BLaER1 treated with 17β-estradiol and CSF1 and Interleukin-3, amounts not matched to agents 10 nM and 100 nM (cell line): ENCODE results near the gene GFRA1.
"Not testable (repeated sequence)": the region's sequence is repeated elsewhere in the genome, so short reads cannot be mapped to it uniquely, and the experiment has no call there.

Source experiments
- H3K27ac ChIP-seq, 11 experiments: shearing (Covaris generic); formaldehyde crosslinking; 2 replicates each; pipeline ENCODE4 v1.8.1; 2022
- H3K27me3 ChIP-seq, 11 experiments: shearing (Covaris generic); formaldehyde crosslinking; 2 replicates each; pipeline ENCODE4 v1.8.1; 2022
- H3K36me3 ChIP-seq, 11 experiments: shearing (Covaris generic); formaldehyde crosslinking; 2 replicates each; pipeline ENCODE4 v1.8.1; 2022
- H3K4me1 ChIP-seq, 10 experiments: shearing (Covaris generic); formaldehyde crosslinking; 2 replicates each; pipeline ENCODE4 v1.8.1; 2022
- H3K4me2 ChIP-seq, 11 experiments: shearing (Covaris generic); formaldehyde crosslinking; 2 replicates each; pipeline ENCODE4 v1.8.1; 2022
- H3K4me3 ChIP-seq, 10 experiments: shearing (Covaris generic); formaldehyde crosslinking; 2 replicates each; pipeline ENCODE4 v1.8.1; 2022
- H3K9ac ChIP-seq, 11 experiments: shearing (Covaris generic); formaldehyde crosslinking; 2 replicates each; pipeline ENCODE4 v1.8.1; 2022
- H3K9me3 ChIP-seq, 11 experiments: shearing (Covaris generic); formaldehyde crosslinking; replicated peaks in 1 of 11; 2 replicates each; pipeline ENCODE4 v1.8.1; 2022
- H4K20me1 ChIP-seq, 11 experiments: shearing (Covaris generic); formaldehyde crosslinking; 2 replicates each; pipeline ENCODE4 v1.8.1; 2022
- Cebpa-rat ChIP-seq, 11 experiments: shearing (Covaris generic); IDR thresholded peaks; 2 replicates each; pipeline ENCODE4 v1.8.1; 2022

GFRA1 gene

GRCh38 chr10:116183733-116184511 is 89.1 kb downstream of the GFRA1 start:
- H3K4me1 ChIP-seq, result peaks cover 8 to 50% (median 38%) of the 10 kb centered on the region in 10 experiments
- H3K9me3 ChIP-seq, result no peaks in the 10 kb centered on the region
- H3K36me3 ChIP-seq, result no peaks in the 10 kb centered on the region
- TF ChIP-seq Cebpa-rat (IDR thresholded peaks at IDR 0.05), result no peak
- H4K20me1 ChIP-seq, result no peaks in the 10 kb centered on the region
- no peak overlapping the region for H3K9ac ChIP-seq
- H3K27ac ChIP-seq, result no peak overlapping the region
- H3K4me3 ChIP-seq, result no peak overlapping the region
- no peaks in the 10 kb centered on the region for H3K27me3 ChIP-seq
- peak overlapping the region in 5 of 11 experiments; percentile 7 to 29 (median 10); a peak in 6 of 22 replicates for H3K4me2 ChIP-seq

- Histone ChIP-seq H3K36me3 (no peaks in the 10 kb centered on the region), H4K20me1 (no peaks in the 10 kb centered on the region), H3K27me3 (no peaks in the 10 kb centered on the region), H3K9ac (no peak overlapping the region), H3K9me3 (no peaks in the 10 kb centered on the region), H3K27ac (no peak overlapping the region), H3K4me3 (no peak overlapping the region), H3K4me2 (no peak overlapping the region), H3K4me1 (peaks cover 1 to 36% (median 26%) of the 10 kb centered on the region in 10 experiments)
- no peak for TF ChIP-seq Cebpa-rat (IDR thresholded peaks at IDR 0.05)
These were observed 90.6 kb downstream of the GFRA1 start for GRCh38 chr10:116182426-116182825.

GRCh38 chr10:116178086-116178605 is 94.9 kb downstream of the GFRA1 start:
- no peak for TF ChIP-seq Cebpa-rat (IDR thresholded peaks at IDR 0.05)
- H3K9me3 ChIP-seq, result no peaks in the 10 kb centered on the region; a peak in 1 of 22 replicates
- no peak overlapping the region for H3K4me2 ChIP-seq
- H4K20me1 ChIP-seq, result no peaks in the 10 kb centered on the region
- peaks cover 0 to 4% (median 0%) of the 10 kb centered on the region in 10 experiments; a peak in 2 of 20 replicates for H3K4me1 ChIP-seq
- H3K4me3 ChIP-seq, result no peak overlapping the region
- H3K27ac ChIP-seq, result no peak overlapping the region
- no peaks in the 10 kb centered on the region for H3K36me3 ChIP-seq
- H3K9ac ChIP-seq, result no peak overlapping the region
- no peaks in the 10 kb centered on the region for H3K27me3 ChIP-seq

- H3K4me2 ChIP-seq, result no peak overlapping the region
- no peaks in the 10 kb centered on the region for H3K36me3 ChIP-seq
- H3K27ac ChIP-seq, result no peak overlapping the region
- H3K27me3 ChIP-seq, result no peaks in the 10 kb centered on the region
- H3K4me3 ChIP-seq, result no peak overlapping the region
- TF ChIP-seq Cebpa-rat (IDR thresholded peaks at IDR 0.05), result no peak
- peaks cover 0 to 5% (median 0%) of the 10 kb centered on the region in 10 experiments; a peak in 4 of 20 replicates for H3K4me1 ChIP-seq
- H3K9ac ChIP-seq, result no peak overlapping the region
- H3K9me3 ChIP-seq, result no peaks in the 10 kb centered on the region; a peak in 1 of 22 replicates
- no peaks in the 10 kb centered on the region for H4K20me1 ChIP-seq
These were observed 97.8 kb downstream of the GFRA1 start for GRCh38 chr10:116175231-116175630.

- no peak overlapping the region for H3K27ac ChIP-seq
These were observed 101.5 kb downstream of the GFRA1 start for GRCh38 chr10:116171505-116171904.

GRCh38 chr10:116170815-116171250 is 102.2 kb downstream of the GFRA1 start:
- no peak for TF ChIP-seq Cebpa-rat (IDR thresholded peaks at IDR 0.05)
- no peak overlapping the region for H3K4me2 ChIP-seq
- H3K4me3 ChIP-seq, result no peak overlapping the region
- no peaks in the 10 kb centered on the region for H3K36me3 ChIP-seq
- peaks cover 0 to 5% (median 0%) of the 10 kb centered on the region in 10 experiments; a peak in 2 of 20 replicates for H3K4me1 ChIP-seq
- H4K20me1 ChIP-seq, result no peaks in the 10 kb centered on the region
- no peak overlapping the region for H3K27ac ChIP-seq
- H3K9me3 ChIP-seq, result peaks cover 0 to 17% (median 8%) of the 10 kb centered on the region in 11 experiments; a peak in 8 of 22 replicates
- H3K27me3 ChIP-seq, result no peaks in the 10 kb centered on the region
- H3K9ac ChIP-seq, result no peak overlapping the region

More at GRCh38 chr10:116171505-116171904, 101.5 kb downstream of the GFRA1 start:
- Histone ChIP-seq H3K4me3 (no peak overlapping the region), H3K4me1 (peaks cover 0 to 5% (median 0%) of the 10 kb centered on the region in 10 experiments; a peak in 4 of 20 replicates), H3K27me3 (no peaks in the 10 kb centered on the region), H3K36me3 (no peaks in the 10 kb centered on the region), H3K4me2 (no peak overlapping the region), H3K9me3 (peaks cover 0 to 17% (median 8%) of the 10 kb centered on the region in 11 experiments; a peak in 8 of 22 replicates), H4K20me1 (no peaks in the 10 kb centered on the region), H3K9ac (no peak overlapping the region)
- TF ChIP-seq Cebpa-rat (IDR thresholded peaks at IDR 0.05), result no peak

GRCh38 chr10:116169782-116170445 is 103.1 kb downstream of the GFRA1 start:
- Histone ChIP-seq H3K36me3 (no peaks in the 10 kb centered on the region), H3K9me3 (peaks cover 0 to 17% (median 8%) of the 10 kb centered on the region in 11 experiments; a peak in 8 of 22 replicates), H4K20me1 (no peaks in the 10 kb centered on the region), H3K27ac (no peak overlapping the region), H3K9ac (no peak overlapping the region), H3K4me2 (no peak overlapping the region), H3K4me3 (no peak overlapping the region), H3K27me3 (no peaks in the 10 kb centered on the region), H3K4me1 (peaks cover 0 to 5% (median 0%) of the 10 kb centered on the region in 10 experiments; a peak in 2 of 20 replicates)
- TF ChIP-seq Cebpa-rat (IDR thresholded peaks at IDR 0.05), result no peak

- Histone ChIP-seq H3K9me3 (peaks cover 0 to 17% (median 8%) of the 10 kb centered on the region in 11 experiments; a peak in 8 of 22 replicates), H3K27me3 (no peaks in the 10 kb centered on the region), H4K20me1 (no peaks in the 10 kb centered on the region), H3K4me3 (no peak overlapping the region), H3K4me1 (peaks cover 0 to 5% (median 0%) of the 10 kb centered on the region in 10 experiments; a peak in 2 of 20 replicates), H3K4me2 (no peak overlapping the region), H3K9ac (no peak overlapping the region), H3K27ac (no peak overlapping the region), H3K36me3 (no peaks in the 10 kb centered on the region)
- no peak for TF ChIP-seq Cebpa-rat (IDR thresholded peaks at IDR 0.05)
These were observed 104.3 kb downstream of the GFRA1 start for GRCh38 chr10:116168745-116169144.

- Histone ChIP-seq H3K36me3 (no peaks in the 10 kb centered on the region), H3K9ac (no peak overlapping the region), H3K27ac (no peak overlapping the region), H3K9me3 (peaks cover 0 to 17% (median 8%) of the 10 kb centered on the region in 11 experiments; a peak in 8 of 22 replicates), H3K4me2 (no peak overlapping the region), H3K4me1 (peaks cover 0 to 5% (median 0%) of the 10 kb centered on the region in 10 experiments; a peak in 2 of 20 replicates), H4K20me1 (no peaks in the 10 kb centered on the region), H3K4me3 (no peak overlapping the region), H3K27me3 (no peaks in the 10 kb centered on the region)
- TF ChIP-seq Cebpa-rat (IDR thresholded peaks at IDR 0.05), result no peak
These were observed 104.7 kb downstream of the GFRA1 start for GRCh38 chr10:116168329-116168728.

GRCh38 chr10:116165941-116166340 is 107.1 kb downstream of the GFRA1 start:
- not testable (repeated sequence) for H3K4me1 ChIP-seq, H4K20me1 ChIP-seq, H3K4me2 ChIP-seq, H3K4me3 ChIP-seq, H3K27ac ChIP-seq, H3K27me3 ChIP-seq, H3K9ac ChIP-seq, H3K36me3 ChIP-seq
- peaks cover 4 to 26% (median 17%) of the 10 kb centered on the region in 11 experiments; a peak in 12 of 22 replicates for H3K9me3 ChIP-seq
